ENCODE measurements around the gene ZNF562. TPM values are rescaled to one million over a fixed set of nuclear protein-coding genes. Genes with fewer than 3 reads are reported as not detected.

Gene ZNF562
- 2.7 TPM for polyA plus RNA-seq (2012; ENCODE audit: insufficient read length, low read depth)

- TF ChIP-seq POLR2AphosphoS5 (IDR thresholded peaks at IDR 0.05; ENCODE audit: low read depth, low read length) = peak; percentile 86
- peak; percentile 88; the same call in 1 of the 2 replicates for TF ChIP-seq TAF1 (IDR thresholded peaks at IDR 0.05; ENCODE audit: borderline replicate concordance, insufficient read depth, low read length)
- TF ChIP-seq FOXP2 (optimal IDR thresholded peaks at IDR 0.05; ENCODE audit: borderline replicate concordance, extremely low read depth, extremely low read length, insufficient read depth) = peak; percentile 34
- 0 out of 4 replicates have a peak, but pooled peaks of 1 of the 2 experiments have one; percentile 20 for TF ChIP-seq REST (IDR thresholded peaks at IDR 0.05; ENCODE audit: insufficient read depth in 1 of 2, low read depth in 2 of 2, low read length in 2 of 2)
- TF ChIP-seq SIN3A (IDR thresholded peaks at IDR 0.05; ENCODE audit: borderline replicate concordance, insufficient read depth, low read length) = peak; percentile 8; the same call in 1 of the 2 replicates
These were observed at the start of gene ZNF562 for GRCh38 chr19:9674663-9675357. Gene ZNF562 (minus strand): TSS chr19:9675100. CDS start chr19:9660744, 14,356 bp downstream.

GRCh38 chr19:9724157-9724556 is 49.3 kb upstream of the ZNF562 start:
- no peak for TF ChIP-seq REST (IDR thresholded peaks at IDR 0.05; ENCODE audit: insufficient read depth in 1 of 2, low read depth in 2 of 2, low read length in 2 of 2)
- TF ChIP-seq POLR2AphosphoS5 (IDR thresholded peaks at IDR 0.05; ENCODE audit: low read depth, low read length) = no peak
- no peak for TF ChIP-seq FOXP2 (optimal IDR thresholded peaks at IDR 0.05; ENCODE audit: borderline replicate concordance, extremely low read depth, extremely low read length, insufficient read depth)
- TF ChIP-seq SIN3A (IDR thresholded peaks at IDR 0.05; ENCODE audit: borderline replicate concordance, insufficient read depth, low read length) = no peak
- no peak for TF ChIP-seq TAF1 (IDR thresholded peaks at IDR 0.05; ENCODE audit: borderline replicate concordance, insufficient read depth, low read length)

- TF ChIP-seq FOXP2 (optimal IDR thresholded peaks at IDR 0.05; ENCODE audit: borderline replicate concordance, extremely low read depth, extremely low read length, insufficient read depth) (no peak), SIN3A (IDR thresholded peaks at IDR 0.05; ENCODE audit: borderline replicate concordance, insufficient read depth, low read length) (no peak)
These were observed 47.0 kb upstream of the ZNF562 start for GRCh38 chr19:9721861-9722260.

- TF ChIP-seq FOXP2 (optimal IDR thresholded peaks at IDR 0.05; ENCODE audit: borderline replicate concordance, extremely low read depth, extremely low read length, insufficient read depth) (no peak), SIN3A (IDR thresholded peaks at IDR 0.05; ENCODE audit: borderline replicate concordance, insufficient read depth, low read length) (no peak), REST (IDR thresholded peaks at IDR 0.05; ENCODE audit: insufficient read depth in 1 of 2, low read depth in 2 of 2, low read length in 2 of 2) (no peak), POLR2AphosphoS5 (IDR thresholded peaks at IDR 0.05; ENCODE audit: low read depth, low read length) (no peak), TAF1 (IDR thresholded peaks at IDR 0.05; ENCODE audit: borderline replicate concordance, insufficient read depth, low read length) (no peak)
These were observed 45.6 kb upstream of the ZNF562 start for GRCh38 chr19:9720541-9720940.

- TF ChIP-seq SIN3A (IDR thresholded peaks at IDR 0.05; ENCODE audit: borderline replicate concordance, insufficient read depth, low read length) = no peak
- TF ChIP-seq POLR2AphosphoS5 (IDR thresholded peaks at IDR 0.05; ENCODE audit: low read depth, low read length) = no peak
- no peak for TF ChIP-seq FOXP2 (optimal IDR thresholded peaks at IDR 0.05; ENCODE audit: borderline replicate concordance, extremely low read depth, extremely low read length, insufficient read depth)
- no peak for TF ChIP-seq TAF1 (IDR thresholded peaks at IDR 0.05; ENCODE audit: borderline replicate concordance, insufficient read depth, low read length)
- TF ChIP-seq REST (IDR thresholded peaks at IDR 0.05; ENCODE audit: insufficient read depth in 1 of 2, low read depth in 2 of 2, low read length in 2 of 2) = no peak
These were observed 36.9 kb upstream of the ZNF562 start for GRCh38 chr19:9711815-9712214.
